Glutamatergic neuron (in vitro differentiated cells): ENCODE results near the gene RAF1. TPM values are rescaled to one million over a fixed set of nuclear protein-coding genes. Genes with fewer than 3 reads are reported as not detected.

Source experiments
- DNase-seq: peaks from one replicate; pipeline ENCODE4 v3.0.0; 2022
- H3K27ac Mint-ChIP-seq: one replicate; pipeline ENCODE4 v1.8.0; 2020; ENCODE audit warnings: mild to moderate bottlenecking, mixed read lengths, inconsistent platforms; ENCODE audit not compliant: unreplicated experiment
- H3K27me3 Mint-ChIP-seq: one replicate; pipeline ENCODE4 v1.8.0; 2020; ENCODE audit warnings: mild to moderate bottlenecking, moderate library complexity, mixed read lengths, inconsistent platforms; ENCODE audit not compliant: unreplicated experiment
- H3K36me3 Mint-ChIP-seq: one replicate; pipeline ENCODE4 v1.8.0; 2020; ENCODE audit warnings: mild to moderate bottlenecking, mixed read lengths, inconsistent platforms; ENCODE audit not compliant: unreplicated experiment
- H3K4me1 Mint-ChIP-seq: one replicate; pipeline ENCODE4 v1.8.0; 2020; ENCODE audit warnings: mild to moderate bottlenecking, low read depth, mixed read lengths, inconsistent platforms; ENCODE audit not compliant: unreplicated experiment
- H3K4me3 Mint-ChIP-seq: one replicate; pipeline ENCODE4 v1.8.0; 2020; ENCODE audit warnings: mild to moderate bottlenecking, mixed read lengths, inconsistent platforms; ENCODE audit not compliant: unreplicated experiment
- H3K9me3 Mint-ChIP-seq: one replicate; pipeline ENCODE4 v1.8.0; 2020; ENCODE audit warnings: mild to moderate bottlenecking, moderate library complexity, mixed read lengths, inconsistent platforms; ENCODE audit not compliant: unreplicated experiment
- total RNA-seq: library from RNA; stranded (reverse); fragmentation: NEBNext Ultra II Directional; extraction: Animal tissue kit (Norgen Biotek cat#: 25700); gene quantifications from one replicate; pipeline ENCODE4 v1.2.1, GENCODE V29; 2021; ENCODE audit not compliant: unreplicated experiment
- TF ChIP-seq, protein P1 (sequence below): fragments of 200-600 bp; sonication (generic); IDR thresholded peaks from one replicate; pipeline ENCODE4 v1.5.0; 2021; ENCODE audit not compliant: partially characterized antibody, unreplicated experiment

The RAF1 gene
- total RNA-seq, 1 donor from 2014 or later = 185 TPM

DNA sequence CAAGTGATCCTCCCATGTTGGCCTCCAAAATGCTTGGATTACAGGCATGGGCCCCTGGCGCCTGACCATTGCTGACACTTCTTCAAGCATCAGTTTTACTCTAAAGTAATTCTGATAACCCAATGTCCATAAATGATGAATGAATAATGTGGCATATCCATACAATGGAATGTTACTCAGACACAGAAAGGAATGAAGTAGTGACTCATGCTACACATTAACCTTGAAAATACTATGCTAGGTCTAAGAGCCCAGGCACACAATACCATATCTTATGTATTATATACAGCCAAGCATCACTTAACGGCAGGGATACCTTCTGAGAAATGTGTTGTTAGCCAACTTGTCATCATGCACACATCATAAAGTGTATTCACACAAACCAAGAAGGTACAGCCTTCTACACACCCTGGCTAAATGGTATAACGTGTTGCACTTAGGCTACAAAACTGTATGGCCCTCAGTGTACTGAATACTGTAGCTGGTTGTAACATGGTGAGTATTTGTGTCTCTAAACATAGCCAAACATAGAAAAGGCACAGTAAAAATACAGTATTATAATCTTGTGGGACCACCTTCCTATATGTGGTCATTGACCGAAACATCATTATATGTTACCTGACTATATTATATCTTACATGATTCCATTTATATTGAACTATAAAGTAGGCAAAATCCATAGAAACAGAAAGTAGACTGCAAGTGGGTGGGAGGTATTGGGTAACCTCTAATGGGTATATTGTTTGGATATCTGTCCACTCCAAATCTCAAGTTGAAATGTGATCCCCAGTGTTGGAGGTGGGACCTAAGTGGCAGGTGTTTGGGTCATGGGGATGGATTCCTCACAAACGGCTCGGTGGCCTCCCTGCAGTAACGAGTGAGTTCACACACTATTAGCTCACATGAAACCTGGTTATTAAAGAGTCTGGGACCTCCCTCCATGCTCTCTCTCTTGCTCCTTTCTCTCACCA is 75.6 kb downstream of the RAF1 start:
- H3K4me1 Mint-ChIP-seq = peaks cover 10% of the 10 kb centered on the region
- no peak overlapping the region for H3K4me3 Mint-ChIP-seq
- H3K36me3 Mint-ChIP-seq = peaks cover 5% of the 10 kb centered on the region
- TF ChIP-seq, protein P1, sequence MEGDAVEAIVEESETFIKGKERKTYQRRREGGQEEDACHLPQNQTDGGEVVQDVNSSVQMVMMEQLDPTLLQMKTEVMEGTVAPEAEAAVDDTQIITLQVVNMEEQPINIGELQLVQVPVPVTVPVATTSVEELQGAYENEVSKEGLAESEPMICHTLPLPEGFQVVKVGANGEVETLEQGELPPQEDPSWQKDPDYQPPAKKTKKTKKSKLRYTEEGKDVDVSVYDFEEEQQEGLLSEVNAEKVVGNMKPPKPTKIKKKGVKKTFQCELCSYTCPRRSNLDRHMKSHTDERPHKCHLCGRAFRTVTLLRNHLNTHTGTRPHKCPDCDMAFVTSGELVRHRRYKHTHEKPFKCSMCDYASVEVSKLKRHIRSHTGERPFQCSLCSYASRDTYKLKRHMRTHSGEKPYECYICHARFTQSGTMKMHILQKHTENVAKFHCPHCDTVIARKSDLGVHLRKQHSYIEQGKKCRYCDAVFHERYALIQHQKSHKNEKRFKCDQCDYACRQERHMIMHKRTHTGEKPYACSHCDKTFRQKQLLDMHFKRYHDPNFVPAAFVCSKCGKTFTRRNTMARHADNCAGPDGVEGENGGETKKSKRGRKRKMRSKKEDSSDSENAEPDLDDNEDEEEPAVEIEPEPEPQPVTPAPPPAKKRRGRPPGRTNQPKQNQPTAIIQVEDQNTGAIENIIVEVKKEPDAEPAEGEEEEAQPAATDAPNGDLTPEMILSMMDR = no peak
- peak overlapping the region; percentile 54 for H3K27ac Mint-ChIP-seq
- H3K27me3 Mint-ChIP-seq = peaks cover 11% of the 10 kb centered on the region
- H3K9me3 Mint-ChIP-seq = peaks cover 14% of the 10 kb centered on the region
- DNase-seq = no peak

DNA sequence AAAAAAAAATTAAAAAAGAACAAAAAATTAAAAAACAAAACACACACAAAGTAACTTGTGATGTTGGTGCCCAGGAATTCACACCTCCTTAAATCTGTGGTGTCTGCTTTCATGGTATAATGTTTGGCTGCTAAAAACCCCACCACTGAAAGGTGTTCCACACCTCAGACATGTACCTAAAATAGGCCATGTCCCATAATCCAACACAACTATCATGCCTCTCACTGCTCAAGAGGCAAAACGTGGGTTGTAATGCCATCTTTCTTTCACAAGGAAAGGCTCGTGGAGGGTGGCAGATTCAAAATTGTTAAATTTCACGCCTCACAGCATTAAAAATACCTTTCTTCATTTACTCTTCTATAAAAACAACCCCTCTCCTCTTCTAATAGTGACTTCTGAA is 77.5 kb downstream of the RAF1 start:
- DNase-seq = no peak
- H3K36me3 Mint-ChIP-seq = peaks cover 5% of the 10 kb centered on the region
- H3K27ac Mint-ChIP-seq = no peak overlapping the region
- H3K9me3 Mint-ChIP-seq = peaks cover 10% of the 10 kb centered on the region
- peaks cover 12% of the 10 kb centered on the region for H3K4me1 Mint-ChIP-seq
- TF ChIP-seq, protein P1 = no peak
- H3K4me3 Mint-ChIP-seq = no peak overlapping the region
- peaks cover 11% of the 10 kb centered on the region for H3K27me3 Mint-ChIP-seq

DNA sequence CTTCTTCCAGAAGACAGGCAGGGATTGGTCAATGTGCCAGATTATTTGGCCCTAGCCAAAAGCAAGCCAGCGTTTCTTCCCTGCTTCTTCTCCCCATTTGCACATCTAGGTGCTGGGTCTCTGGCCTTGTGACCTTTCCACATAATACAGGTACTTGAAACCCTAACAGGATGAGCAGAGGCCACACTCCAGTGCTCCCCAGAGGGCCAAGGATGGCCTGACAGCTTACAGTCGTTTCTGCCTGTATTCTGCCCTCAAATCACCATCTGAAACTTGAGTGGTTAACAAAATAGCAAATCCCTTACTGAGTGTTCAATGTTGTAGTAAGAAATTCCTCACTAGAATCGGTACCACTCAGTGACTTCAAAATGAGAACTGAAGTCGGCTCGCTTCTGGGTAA is 77.9 kb downstream of the RAF1 start:
- no peak for DNase-seq
- H3K36me3 Mint-ChIP-seq = peaks cover 5% of the 10 kb centered on the region
- H3K9me3 Mint-ChIP-seq = peaks cover 10% of the 10 kb centered on the region
- peaks cover 12% of the 10 kb centered on the region for H3K4me1 Mint-ChIP-seq
- no peak overlapping the region for H3K4me3 Mint-ChIP-seq
- peaks cover 11% of the 10 kb centered on the region for H3K27me3 Mint-ChIP-seq
- peak overlapping the region; percentile 17 for H3K27ac Mint-ChIP-seq
- TF ChIP-seq, protein P1 = no peak

DNA sequence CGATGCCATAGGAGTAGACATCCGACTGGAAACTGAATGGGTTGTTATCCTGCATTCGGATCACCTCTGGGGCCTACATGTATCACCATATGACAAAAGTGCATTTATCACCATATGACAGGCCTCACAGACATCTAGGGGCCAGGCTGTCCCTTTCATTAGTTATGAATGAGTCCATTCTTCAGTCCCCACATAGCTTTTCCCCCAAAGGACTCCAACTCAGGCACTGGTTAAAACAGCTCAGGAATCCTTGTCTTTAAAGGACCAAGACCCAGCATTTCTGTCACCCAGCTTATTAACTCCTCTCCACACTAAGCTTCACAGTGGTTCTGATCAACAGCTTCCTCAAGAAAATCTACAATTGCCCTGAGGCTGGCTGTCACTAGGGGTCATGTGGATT is 78.7 kb downstream of the RAF1 start:
- Mint-ChIP-seq H3K27ac (peak overlapping the region; percentile 46), H3K36me3 (peaks cover 5% of the 10 kb centered on the region), H3K9me3 (peaks cover 10% of the 10 kb centered on the region), H3K27me3 (peaks cover 11% of the 10 kb centered on the region), H3K4me3 (no peak overlapping the region), H3K4me1 (peaks cover 12% of the 10 kb centered on the region)
- DNase-seq = no peak
- TF ChIP-seq, protein P1 = no peak

DNA sequence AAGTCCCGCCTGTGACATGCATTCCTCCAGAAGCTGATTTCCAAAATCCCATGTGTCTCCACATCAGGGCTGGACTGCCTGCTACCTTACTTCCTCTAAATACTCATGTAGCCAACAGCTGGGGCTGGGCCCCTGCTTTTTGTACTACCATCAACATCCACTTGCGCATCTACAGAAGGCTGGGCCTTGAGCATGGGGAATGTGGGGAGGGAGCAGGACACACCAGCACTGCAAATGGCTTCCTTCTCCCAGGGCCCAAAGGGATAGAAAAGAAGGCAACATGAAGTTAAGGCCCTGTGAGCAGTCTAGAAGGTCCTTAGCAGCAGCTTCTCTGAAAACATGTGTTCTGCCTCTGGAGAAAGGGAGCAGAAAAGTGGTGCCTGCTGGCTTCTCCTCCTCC is 79.8 kb downstream of the RAF1 start:
- H3K27ac Mint-ChIP-seq = no peak overlapping the region
- no peak for DNase-seq
- TF ChIP-seq, protein P1 = no peak
- peaks cover 4% of the 10 kb centered on the region for H3K36me3 Mint-ChIP-seq
- H3K9me3 Mint-ChIP-seq = peaks cover 7% of the 10 kb centered on the region
- H3K27me3 Mint-ChIP-seq = peaks cover 11% of the 10 kb centered on the region
- peaks cover 12% of the 10 kb centered on the region for H3K4me1 Mint-ChIP-seq
- H3K4me3 Mint-ChIP-seq = no peak overlapping the region
